Thoracic aorta (tissue), 2 donors: ENCODE results near the gene IDE. TPM values are rescaled to one million over a fixed set of nuclear protein-coding genes. Genes with fewer than 3 reads are reported as not detected.

Experiments
- ATAC-seq: fragments of 150-250 bp; one replicate; pipeline ENCODE4 v1.8.0; 2017; ENCODE audit warnings: low read depth; ENCODE audit not compliant: insufficient number of reproducible peaks, low FRiP score
- DNase-seq: peaks from one replicate; pipeline ENCODE4 v3.0.0-alpha.2; 2020; ENCODE audit warnings: low spot score
- H3K27ac ChIP-seq, 2 donors: fragments of 200-600 bp; sonication (generic); 1 replicate in 1 of 2; 2 replicates in 1 of 2; pipeline ENCODE4 v1.5.1; 2016; ENCODE audit warnings: mild to moderate bottlenecking in 2 of 2, moderate library complexity in 2 of 2
- H3K27me3 ChIP-seq: fragments of 200-600 bp; sonication (generic); replicated peaks from 2 replicates; pipeline ENCODE4 v1.6.0; 2016; ENCODE audit warnings: mild to moderate bottlenecking; ENCODE audit not compliant: insufficient read depth
- H3K36me3 ChIP-seq: fragments of 200-600 bp; sonication (generic); one replicate; pipeline ENCODE4 v1.5.1; 2016
- H3K4me1 ChIP-seq, 2 donors: fragments of 200-600 bp; sonication (generic); 1 replicate in 1 of 2; 2 replicates in 1 of 2; pipeline versions ENCODE4 v1.5.1 to v1.6.0; 2016; ENCODE audit warnings: low read depth in 2 of 2, mild to moderate bottlenecking in 1 of 2; ENCODE audit not compliant: control insufficient read depth in 1 of 2
- H3K4me3 ChIP-seq: fragments of 200-600 bp; sonication (generic); 2 replicates; pipeline ENCODE4 v1.5.1; 2016; ENCODE audit warnings: mild to moderate bottlenecking
- H3K9me3 ChIP-seq: fragments of 200-600 bp; sonication (generic); 2 replicates; pipeline ENCODE4 v1.5.1; 2016
- total RNA-seq, 2 donors: library from RNA; depleted of rRNA; stranded (reverse); fragments of >200 nt; gene quantifications; one replicate each; pipeline versions ENCODE4 v1.1.0 to v1.2.3, GENCODE V29; 2016
- TF ChIP-seq, protein P1 (sequence below): fragments of 200-600 bp; sonication (generic); IDR thresholded peaks from one replicate; pipeline ENCODE4 v1.5.1; 2019; ENCODE audit warnings: antibody characterized with exemption

IDE gene
- total RNA-seq, 2 donors from 2014 or later, result 26.0 to 39.1 TPM

DNA sequence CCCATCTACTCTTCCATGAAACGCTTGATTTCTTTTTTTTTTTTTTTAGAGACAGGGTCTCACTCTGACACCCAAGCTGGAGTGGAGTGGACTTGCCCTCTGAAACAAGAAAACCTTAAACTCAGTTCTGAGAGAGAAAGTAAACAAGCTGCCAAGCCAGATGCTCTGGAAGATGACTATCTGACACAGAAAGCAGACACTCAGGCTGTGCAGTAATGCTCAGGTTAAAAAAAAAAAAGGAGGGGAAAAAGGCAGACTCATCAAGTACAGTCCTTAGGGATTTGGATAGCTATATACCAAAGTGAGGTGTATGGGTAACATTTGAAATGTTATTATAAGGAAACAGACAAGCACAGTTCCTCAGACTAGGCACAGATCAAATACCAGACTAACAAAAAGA, 80.5 kb downstream of the IDE start:
- TF ChIP-seq, protein P1, sequence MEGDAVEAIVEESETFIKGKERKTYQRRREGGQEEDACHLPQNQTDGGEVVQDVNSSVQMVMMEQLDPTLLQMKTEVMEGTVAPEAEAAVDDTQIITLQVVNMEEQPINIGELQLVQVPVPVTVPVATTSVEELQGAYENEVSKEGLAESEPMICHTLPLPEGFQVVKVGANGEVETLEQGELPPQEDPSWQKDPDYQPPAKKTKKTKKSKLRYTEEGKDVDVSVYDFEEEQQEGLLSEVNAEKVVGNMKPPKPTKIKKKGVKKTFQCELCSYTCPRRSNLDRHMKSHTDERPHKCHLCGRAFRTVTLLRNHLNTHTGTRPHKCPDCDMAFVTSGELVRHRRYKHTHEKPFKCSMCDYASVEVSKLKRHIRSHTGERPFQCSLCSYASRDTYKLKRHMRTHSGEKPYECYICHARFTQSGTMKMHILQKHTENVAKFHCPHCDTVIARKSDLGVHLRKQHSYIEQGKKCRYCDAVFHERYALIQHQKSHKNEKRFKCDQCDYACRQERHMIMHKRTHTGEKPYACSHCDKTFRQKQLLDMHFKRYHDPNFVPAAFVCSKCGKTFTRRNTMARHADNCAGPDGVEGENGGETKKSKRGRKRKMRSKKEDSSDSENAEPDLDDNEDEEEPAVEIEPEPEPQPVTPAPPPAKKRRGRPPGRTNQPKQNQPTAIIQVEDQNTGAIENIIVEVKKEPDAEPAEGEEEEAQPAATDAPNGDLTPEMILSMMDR, result no peak
- Histone ChIP-seq H3K4me3 (no peak overlapping the region), H3K9me3 (no peaks in the 10 kb centered on the region), H3K4me1 (no peaks in the 10 kb centered on the region), H3K36me3 (peaks cover 12% of the 10 kb centered on the region), H3K27me3 (no peaks in the 10 kb centered on the region), H3K27ac (no peak overlapping the region)
- DNase-seq (no peak), ATAC-seq (no peak)

DNA sequence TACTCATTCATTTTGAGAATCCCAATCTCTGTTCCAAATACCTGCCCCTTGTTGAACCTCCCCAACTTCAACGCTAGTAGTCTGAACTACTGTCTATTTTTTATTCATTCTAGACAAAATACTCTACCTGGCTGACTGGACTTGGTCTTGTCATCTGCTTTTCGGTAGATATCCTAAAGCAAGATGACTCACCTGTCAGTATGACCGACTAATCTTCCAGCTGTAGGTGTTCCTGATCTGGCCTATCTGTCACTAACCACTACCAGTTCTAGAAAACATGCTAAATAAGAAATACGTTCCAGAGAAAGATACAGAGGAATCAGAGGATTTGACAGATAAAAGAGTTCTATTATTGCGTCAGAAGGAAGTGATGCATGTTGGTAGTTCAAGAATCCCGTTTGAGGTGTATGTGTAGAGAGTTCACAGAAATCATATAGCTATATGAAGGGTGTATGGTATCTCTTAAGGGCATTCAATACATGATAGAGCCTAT, 81.1 kb downstream of the IDE start:
- Histone ChIP-seq H3K27ac (no peak overlapping the region), H3K4me1 (no peaks in the 10 kb centered on the region), H3K36me3 (peaks cover 18% of the 10 kb centered on the region), H3K9me3 (no peaks in the 10 kb centered on the region), H3K4me3 (no peak overlapping the region), H3K27me3 (no peaks in the 10 kb centered on the region)
- ATAC-seq (no peak), DNase-seq (no peak)
- TF ChIP-seq, protein P1, result no peak

DNA sequence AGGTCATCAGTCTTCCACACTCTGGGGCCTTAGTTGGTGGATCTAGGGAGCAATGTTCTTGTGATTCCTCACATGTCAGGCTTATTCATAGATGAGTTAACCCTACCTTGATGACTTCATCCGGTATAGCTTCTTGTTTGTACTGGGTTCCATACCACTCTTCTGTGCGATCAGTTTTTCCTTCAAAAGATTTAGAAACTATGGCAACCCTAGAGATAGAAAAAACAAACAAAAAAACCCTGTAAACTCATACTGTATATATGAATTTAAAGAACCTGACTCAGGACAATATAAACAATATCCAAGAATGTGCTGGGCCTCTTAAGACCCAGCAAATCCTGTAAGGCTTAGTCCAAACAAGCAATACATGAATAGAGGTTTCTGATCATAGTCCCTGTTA, 83.5 kb downstream of the IDE start:
- Histone ChIP-seq H3K9me3 (no peaks in the 10 kb centered on the region), H3K4me1 (no peaks in the 10 kb centered on the region), H3K36me3 (peaks cover 35% of the 10 kb centered on the region), H3K4me3 (no peak overlapping the region), H3K27me3 (no peaks in the 10 kb centered on the region), H3K27ac (no peak overlapping the region)
- ATAC-seq (no peak), DNase-seq (no peak)
- TF ChIP-seq, protein P1, result no peak

DNA sequence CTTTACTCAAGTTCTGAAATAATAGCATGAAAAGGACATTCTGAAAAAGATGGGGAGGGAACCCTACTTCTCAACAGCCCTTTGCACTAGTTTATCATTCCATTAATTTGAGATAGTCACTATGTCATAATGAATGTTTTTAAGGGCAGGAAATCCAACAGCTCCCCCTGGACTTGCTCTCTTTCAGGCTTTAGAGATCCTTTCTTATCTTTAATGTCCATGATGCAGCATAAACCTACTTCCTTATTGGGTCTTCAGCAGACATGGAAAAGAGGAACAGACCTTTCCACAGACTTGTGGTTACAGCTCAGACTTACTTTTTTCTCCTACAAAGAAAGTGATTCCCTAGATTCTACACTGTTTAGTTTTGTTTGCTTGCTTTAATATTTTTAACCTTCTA, 87.3 kb downstream of the IDE start:
- DNase-seq (no peak), ATAC-seq (no peak)
- H3K9me3 ChIP-seq, result no peaks in the 10 kb centered on the region
- TF ChIP-seq, protein P1, result no peak
- no peaks in the 10 kb centered on the region for H3K27me3 ChIP-seq
- no peaks in the 10 kb centered on the region for H3K4me1 ChIP-seq
- H3K4me3 ChIP-seq, result no peak overlapping the region
- peaks cover 52% of the 10 kb centered on the region for H3K36me3 ChIP-seq
- H3K27ac ChIP-seq, result no peak overlapping the region

DNA sequence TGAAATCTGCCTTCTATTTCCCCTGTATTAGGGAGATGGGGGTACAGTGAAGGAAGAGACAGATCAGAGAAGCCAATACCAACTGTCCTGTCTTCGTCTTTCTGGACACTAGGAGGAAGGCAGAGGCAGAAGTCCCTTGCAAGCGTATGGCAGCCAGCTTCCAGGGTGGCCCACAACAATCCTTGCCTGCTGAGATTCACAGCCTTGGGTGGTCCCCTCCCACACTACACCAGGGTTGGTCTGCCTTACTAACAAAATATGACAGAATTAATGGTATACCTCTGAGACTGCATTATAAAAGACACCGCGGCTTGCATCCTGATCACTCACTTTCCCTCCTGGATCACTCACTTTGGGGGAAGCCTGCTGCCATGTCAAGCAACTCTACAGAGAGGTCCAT, 90.4 kb downstream of the IDE start:
- TF ChIP-seq, protein P1, result no peak
- no peaks in the 10 kb centered on the region for H3K4me1 ChIP-seq
- H3K27ac ChIP-seq, result no peak overlapping the region
- H3K9me3 ChIP-seq, result no peaks in the 10 kb centered on the region
- peaks cover 50% of the 10 kb centered on the region for H3K36me3 ChIP-seq
- H3K4me3 ChIP-seq, result no peak overlapping the region
- H3K27me3 ChIP-seq, result no peaks in the 10 kb centered on the region
- no peak for DNase-seq
- no peak for ATAC-seq
